PFSK-1 (cell line): ENCODE results near the gene CXCR4.

Source experiments
- FOXP2 ChIP-seq: optimal IDR thresholded peaks from 2 replicates; pipeline ENCODE3; 2011; ENCODE audit warnings: borderline replicate concordance, control low read depth, inconsistent platforms; ENCODE audit not compliant: insufficient read depth; ENCODE audit errors: extremely low read length, extremely low read depth
- POLR2AphosphoS5 ChIP-seq: IDR thresholded peaks from 2 replicates; pipeline ENCODE4 v1.6.1; 2012; ENCODE audit warnings: low read depth, mild to moderate bottlenecking, control low read depth, low read length, moderate library complexity
- SIN3A ChIP-seq: IDR thresholded peaks from 2 replicates; pipeline ENCODE4 v1.6.1; 2012; ENCODE audit warnings: mild to moderate bottlenecking, low read length, moderate library complexity, borderline replicate concordance; ENCODE audit not compliant: insufficient read depth
- TAF1 ChIP-seq: IDR thresholded peaks from 2 replicates; pipeline ENCODE4 v1.6.1; 2012; ENCODE audit warnings: low read length, control low read depth, borderline replicate concordance; ENCODE audit not compliant: insufficient read depth
- TF ChIP-seq, protein P1 (sequence below), 2 experiments: IDR thresholded peaks; 2 replicates each; pipeline versions ENCODE4 v1.6.1 to v1.8.0; 2011 to 2012; ENCODE audit warnings: low read depth in 2 of 2, low read length in 2 of 2, control low read depth in 1 of 2, inconsistent platforms in 1 of 2, mild to moderate bottlenecking in 1 of 2, moderate library complexity in 1 of 2; ENCODE audit not compliant: insufficient read depth in 1 of 2

DNA sequence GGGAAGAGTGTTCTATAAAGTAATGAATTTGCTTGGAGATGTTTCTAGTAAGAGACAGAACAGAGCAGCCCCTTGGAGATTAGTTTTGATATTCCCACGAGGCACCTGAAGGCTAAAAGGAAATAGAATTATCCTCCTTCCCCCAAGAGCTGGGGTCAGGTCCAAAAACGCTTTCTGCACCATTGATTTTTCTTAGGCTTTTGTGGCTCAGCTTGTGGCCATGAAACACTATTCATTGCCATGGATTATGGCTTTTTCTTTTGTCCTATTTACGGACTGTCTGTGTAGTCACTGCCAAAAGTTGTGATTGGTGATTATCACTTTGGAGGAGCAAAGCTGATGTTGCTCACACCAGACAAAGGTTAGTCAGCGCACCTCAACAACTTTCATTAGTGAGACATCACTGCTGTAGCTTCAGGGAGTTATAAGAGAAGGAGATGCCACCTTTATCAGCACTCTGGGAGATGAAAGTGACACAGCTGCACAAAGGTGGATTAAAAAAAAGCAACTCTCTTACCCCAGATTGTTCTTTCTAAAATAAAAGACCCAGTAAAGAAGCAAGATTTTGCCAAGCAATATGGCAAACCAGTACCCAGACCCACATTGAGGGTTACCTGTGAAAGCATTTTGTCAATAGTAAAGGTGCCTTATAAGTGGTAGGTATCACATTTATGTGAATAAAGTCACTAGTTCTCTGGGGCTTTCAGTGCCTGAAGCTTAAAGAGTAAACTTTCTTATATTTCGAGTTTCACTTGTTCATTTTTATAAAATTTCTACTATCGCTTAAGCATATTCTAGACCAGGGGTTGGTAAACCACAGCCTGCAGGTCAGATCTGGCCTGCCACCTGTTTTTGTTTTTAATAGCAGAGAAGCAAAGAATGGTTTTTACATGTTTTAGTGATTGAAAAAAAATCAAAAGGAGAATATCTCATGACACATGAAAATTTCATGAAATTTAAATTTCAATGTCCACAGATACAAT is 10.6 kb downstream of the CXCR4 start:
- TF ChIP-seq SIN3A: no peak
- TF ChIP-seq, protein P1, sequence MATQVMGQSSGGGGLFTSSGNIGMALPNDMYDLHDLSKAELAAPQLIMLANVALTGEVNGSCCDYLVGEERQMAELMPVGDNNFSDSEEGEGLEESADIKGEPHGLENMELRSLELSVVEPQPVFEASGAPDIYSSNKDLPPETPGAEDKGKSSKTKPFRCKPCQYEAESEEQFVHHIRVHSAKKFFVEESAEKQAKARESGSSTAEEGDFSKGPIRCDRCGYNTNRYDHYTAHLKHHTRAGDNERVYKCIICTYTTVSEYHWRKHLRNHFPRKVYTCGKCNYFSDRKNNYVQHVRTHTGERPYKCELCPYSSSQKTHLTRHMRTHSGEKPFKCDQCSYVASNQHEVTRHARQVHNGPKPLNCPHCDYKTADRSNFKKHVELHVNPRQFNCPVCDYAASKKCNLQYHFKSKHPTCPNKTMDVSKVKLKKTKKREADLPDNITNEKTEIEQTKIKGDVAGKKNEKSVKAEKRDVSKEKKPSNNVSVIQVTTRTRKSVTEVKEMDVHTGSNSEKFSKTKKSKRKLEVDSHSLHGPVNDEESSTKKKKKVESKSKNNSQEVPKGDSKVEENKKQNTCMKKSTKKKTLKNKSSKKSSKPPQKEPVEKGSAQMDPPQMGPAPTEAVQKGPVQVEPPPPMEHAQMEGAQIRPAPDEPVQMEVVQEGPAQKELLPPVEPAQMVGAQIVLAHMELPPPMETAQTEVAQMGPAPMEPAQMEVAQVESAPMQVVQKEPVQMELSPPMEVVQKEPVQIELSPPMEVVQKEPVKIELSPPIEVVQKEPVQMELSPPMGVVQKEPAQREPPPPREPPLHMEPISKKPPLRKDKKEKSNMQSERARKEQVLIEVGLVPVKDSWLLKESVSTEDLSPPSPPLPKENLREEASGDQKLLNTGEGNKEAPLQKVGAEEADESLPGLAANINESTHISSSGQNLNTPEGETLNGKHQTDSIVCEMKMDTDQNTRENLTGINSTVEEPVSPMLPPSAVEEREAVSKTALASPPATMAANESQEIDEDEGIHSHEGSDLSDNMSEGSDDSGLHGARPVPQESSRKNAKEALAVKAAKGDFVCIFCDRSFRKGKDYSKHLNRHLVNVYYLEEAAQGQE (IDR thresholded peaks at IDR 0.05; ENCODE audit: insufficient read depth in 1 of 2, low read depth in 2 of 2, low read length in 2 of 2): no peak
- TF ChIP-seq POLR2AphosphoS5: no peak
- TF ChIP-seq TAF1: no peak
- TF ChIP-seq FOXP2: no peak
